HEK293 (cell line): ENCODE measurements around the gene PIM1.

Experiments used
- CTCF ChIA-PET: fragments of 350-600 bp; formaldehyde crosslinking; extraction: SDS; loops from one replicate; lab custom pipeline; 2021; ENCODE audit warnings: antibody characterized with exemption; lab: Yijun Ruan, JAX
- POLR2A ChIA-PET: fragments of 300-600 bp; formaldehyde crosslinking; extraction: SDS; loops from one replicate; lab custom pipeline; 2020; ENCODE audit warnings: antibody characterized with exemption, inconsistent platforms; lab: Yijun Ruan, JAX
- H3K27ac ChIP-seq: fragments of 200-500 bp; sonication (Bioruptor generic); 2 replicates; pipeline ENCODE4 v1.5.1; 2014; ENCODE audit warnings: low read depth, low read length, control low read depth, inconsistent platforms; ENCODE audit errors: extremely low read depth
- H3K36me3 ChIP-seq, 2 experiments: fragments of 200-500 bp in 1 of 2; sonication (Bioruptor generic) in 1 of 2; 1 replicate in 1 of 2; 2 replicates in 1 of 2; pipeline ENCODE4 v1.5.1; 2014 to 2017; ENCODE audit warnings: inconsistent platforms in 2 of 2, low read length in 2 of 2; ENCODE audit not compliant: control insufficient read depth in 2 of 2, insufficient read depth in 1 of 2
- H3K4me1 ChIP-seq: fragments of 200-500 bp; sonication (Bioruptor generic); 2 replicates; pipeline ENCODE4 v1.5.1; 2014; ENCODE audit warnings: mild to moderate bottlenecking, low read length, inconsistent platforms; ENCODE audit not compliant: control insufficient read depth, insufficient read depth
- H3K4me3 ChIP-seq: 2 replicates; pipeline ENCODE4 v1.5.1; 2011; ENCODE audit warnings: low read depth, mild to moderate bottlenecking, control low read depth, low read length, moderate library complexity
- H3K9me3 ChIP-seq: fragments of 200-500 bp; sonication (Bioruptor generic); 2 replicates; pipeline ENCODE4 v1.5.1; 2014; ENCODE audit warnings: low read depth, low read length, inconsistent platforms; ENCODE audit not compliant: control insufficient read depth, insufficient read depth
- GLIS2 ChIP-seq: fragments of 450-650 bp; formaldehyde crosslinking; IDR thresholded peaks from 2 replicates; pipeline ENCODE4 v1.5.1; 2016; ENCODE audit warnings: missing biosample characterization, missing genetic modification characterization
- HOXA7 ChIP-seq: sonication (generic); formaldehyde crosslinking; IDR thresholded peaks from 2 replicates; pipeline ENCODE4 v1.8.1; 2022; ENCODE audit warnings: missing genetic modification reagents, borderline replicate concordance
- KLF8 ChIP-seq: fragments of 450-650 bp; formaldehyde crosslinking; IDR thresholded peaks from 2 replicates; pipeline ENCODE4 v1.5.1; 2016; ENCODE audit warnings: missing biosample characterization, missing genetic modification characterization
- PRDM1 ChIP-seq: fragments of 450-650 bp; formaldehyde crosslinking; IDR thresholded peaks from 2 replicates; pipeline ENCODE4; 2016; ENCODE audit warnings: missing biosample characterization, missing genetic modification characterization
- ZBTB17 ChIP-seq: fragments of 450-650 bp; formaldehyde crosslinking; IDR thresholded peaks from 2 replicates; pipeline ENCODE4 v1.5.1; 2016; ENCODE audit warnings: missing biosample characterization, missing genetic modification characterization
- ZBTB20 ChIP-seq: fragments of 450-650 bp; formaldehyde crosslinking; IDR thresholded peaks from 2 replicates; pipeline ENCODE4 v1.5.1; 2016; ENCODE audit warnings: missing biosample characterization, missing genetic modification characterization
- ZFP3 ChIP-seq: fragments of 450-650 bp; formaldehyde crosslinking; IDR thresholded peaks from 2 replicates; pipeline ENCODE4 v1.5.1; 2016; ENCODE audit warnings: low read depth, missing biosample characterization, missing genetic modification characterization
- ZIC2 ChIP-seq: fragments of 450-650 bp; formaldehyde crosslinking; IDR thresholded peaks from 2 replicates; pipeline ENCODE4 v1.5.1; 2016; ENCODE audit warnings: missing biosample characterization, missing genetic modification characterization
- ZNF132 ChIP-seq: fragments of 450-650 bp; formaldehyde crosslinking; IDR thresholded peaks from 2 replicates; pipeline ENCODE4 v1.5.1; 2017; ENCODE audit warnings: missing biosample characterization, missing genetic modification characterization, borderline replicate concordance
- ZNF2 ChIP-seq: fragments of 450-650 bp; formaldehyde crosslinking; IDR thresholded peaks from 2 replicates; pipeline ENCODE4 v1.5.1; 2016; ENCODE audit warnings: missing biosample characterization, missing genetic modification characterization
- ZNF214 ChIP-seq: fragments of 450-650 bp; formaldehyde crosslinking; IDR thresholded peaks from 2 replicates; pipeline ENCODE4 v1.5.1; 2017; ENCODE audit warnings: missing biosample characterization, mild to moderate bottlenecking, missing genetic modification characterization, borderline replicate concordance
- ZNF266 ChIP-seq: fragments of 450-650 bp; formaldehyde crosslinking; IDR thresholded peaks from 2 replicates; pipeline ENCODE4 v1.5.1; 2016; ENCODE audit warnings: missing biosample characterization, missing genetic modification characterization, low read depth
- ZNF335 ChIP-seq: fragments of 450-650 bp; formaldehyde crosslinking; conservative IDR thresholded peaks from 2 replicates; pipeline ENCODE4 v1.5.1; 2016; ENCODE audit warnings: missing biosample characterization, missing genetic modification characterization
- ZNF354C ChIP-seq: fragments of 450-650 bp; formaldehyde crosslinking; IDR thresholded peaks from 2 replicates; pipeline ENCODE4 v1.5.1; 2016; ENCODE audit warnings: missing biosample characterization, missing genetic modification characterization, low read depth, borderline replicate concordance
- ZNF394 ChIP-seq: fragments of 450-650 bp; formaldehyde crosslinking; IDR thresholded peaks from 2 replicates; pipeline ENCODE4 v1.5.1; 2016; ENCODE audit warnings: missing biosample characterization, missing genetic modification characterization, mild to moderate bottlenecking, moderate library complexity, borderline replicate concordance
- ZNF529 ChIP-seq: fragments of 450-650 bp; formaldehyde crosslinking; IDR thresholded peaks from 2 replicates; pipeline ENCODE4 v1.5.1; 2017; ENCODE audit warnings: missing genetic modification characterization, missing biosample characterization; ENCODE audit not compliant: insufficient replicate concordance
- ZNF555 ChIP-seq: fragments of 450-650 bp; formaldehyde crosslinking; conservative IDR thresholded peaks from 2 replicates; pipeline ENCODE4 v1.5.1; 2017; ENCODE audit warnings: missing biosample characterization, mild to moderate bottlenecking, missing genetic modification characterization, inconsistent platforms
- ZNF600 ChIP-seq: fragments of 450-650 bp; formaldehyde crosslinking; IDR thresholded peaks from 2 replicates; pipeline ENCODE4 v1.5.1; 2016; ENCODE audit warnings: missing biosample characterization, missing genetic modification characterization
- ZNF629 ChIP-seq: fragments of 450-650 bp; formaldehyde crosslinking; IDR thresholded peaks from 2 replicates; pipeline ENCODE4 v1.5.1; 2017; ENCODE audit warnings: missing biosample characterization, missing genetic modification characterization
- TF ChIP-seq, protein P1 (sequence below): fragments of 450-650 bp; formaldehyde crosslinking; conservative IDR thresholded peaks from 2 replicates; pipeline ENCODE4 v1.5.1; 2016; ENCODE audit warnings: low read depth, missing biosample characterization, missing genetic modification characterization
- TF ChIP-seq, protein P2 (sequence below): fragments of 450-650 bp; formaldehyde crosslinking; IDR thresholded peaks from 2 replicates; pipeline ENCODE4 v1.5.1; 2016; ENCODE audit warnings: missing biosample characterization, missing genetic modification characterization
- TF ChIP-seq, protein P3 (sequence below): fragments of 450-650 bp; formaldehyde crosslinking; IDR thresholded peaks from 2 replicates; pipeline ENCODE4 v1.5.1; 2017; ENCODE audit warnings: missing biosample characterization, missing genetic modification characterization

The PIM1 gene

DNA sequence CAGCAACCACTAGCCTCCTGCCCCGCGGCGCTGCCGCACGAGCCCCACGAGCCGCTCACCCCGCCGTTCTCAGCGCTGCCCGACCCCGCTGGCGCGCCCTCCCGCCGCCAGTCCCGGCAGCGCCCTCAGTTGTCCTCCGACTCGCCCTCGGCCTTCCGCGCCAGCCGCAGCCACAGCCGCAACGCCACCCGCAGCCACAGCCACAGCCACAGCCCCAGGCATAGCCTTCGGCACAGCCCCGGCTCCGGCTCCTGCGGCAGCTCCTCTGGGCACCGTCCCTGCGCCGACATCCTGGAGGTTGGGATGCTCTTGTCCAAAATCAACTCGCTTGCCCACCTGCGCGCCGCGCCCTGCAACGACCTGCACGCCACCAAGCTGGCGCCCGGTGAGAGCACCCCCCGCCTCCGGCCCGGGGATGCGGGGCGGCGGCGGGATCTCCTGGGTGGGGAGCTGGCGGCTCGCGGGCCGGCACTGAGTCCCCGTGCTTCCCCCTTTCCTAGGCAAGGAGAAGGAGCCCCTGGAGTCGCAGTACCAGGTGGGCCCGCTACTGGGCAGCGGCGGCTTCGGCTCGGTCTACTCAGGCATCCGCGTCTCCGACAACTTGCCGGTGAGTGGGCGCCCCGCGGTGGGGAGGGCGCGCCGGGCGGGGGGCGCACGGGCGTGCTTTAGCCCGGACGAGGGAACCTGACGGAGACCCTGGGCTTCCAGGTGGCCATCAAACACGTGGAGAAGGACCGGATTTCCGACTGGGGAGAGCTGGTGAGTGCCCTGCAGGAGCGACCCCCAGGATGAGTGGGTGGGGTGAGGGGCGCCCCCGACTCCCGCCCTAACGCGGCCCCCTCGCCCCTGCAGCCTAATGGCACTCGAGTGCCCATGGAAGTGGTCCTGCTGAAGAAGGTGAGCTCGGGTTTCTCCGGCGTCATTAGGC lies 585 bp downstream of the PIM1 start (continued):
- TF ChIP-seq ZNF354C (tag by site-specific recombination) (no peak), ZNF600 (tag by site-specific recombination) (peak; percentile 38), ZNF214 (no peak), ZNF629 (tag by site-specific recombination) (no peak), ZFP3 (no peak), ZNF132 (tag by site-specific recombination) (no peak), ZIC2 (tag by site-specific recombination) (peak; percentile 66)

DNA sequence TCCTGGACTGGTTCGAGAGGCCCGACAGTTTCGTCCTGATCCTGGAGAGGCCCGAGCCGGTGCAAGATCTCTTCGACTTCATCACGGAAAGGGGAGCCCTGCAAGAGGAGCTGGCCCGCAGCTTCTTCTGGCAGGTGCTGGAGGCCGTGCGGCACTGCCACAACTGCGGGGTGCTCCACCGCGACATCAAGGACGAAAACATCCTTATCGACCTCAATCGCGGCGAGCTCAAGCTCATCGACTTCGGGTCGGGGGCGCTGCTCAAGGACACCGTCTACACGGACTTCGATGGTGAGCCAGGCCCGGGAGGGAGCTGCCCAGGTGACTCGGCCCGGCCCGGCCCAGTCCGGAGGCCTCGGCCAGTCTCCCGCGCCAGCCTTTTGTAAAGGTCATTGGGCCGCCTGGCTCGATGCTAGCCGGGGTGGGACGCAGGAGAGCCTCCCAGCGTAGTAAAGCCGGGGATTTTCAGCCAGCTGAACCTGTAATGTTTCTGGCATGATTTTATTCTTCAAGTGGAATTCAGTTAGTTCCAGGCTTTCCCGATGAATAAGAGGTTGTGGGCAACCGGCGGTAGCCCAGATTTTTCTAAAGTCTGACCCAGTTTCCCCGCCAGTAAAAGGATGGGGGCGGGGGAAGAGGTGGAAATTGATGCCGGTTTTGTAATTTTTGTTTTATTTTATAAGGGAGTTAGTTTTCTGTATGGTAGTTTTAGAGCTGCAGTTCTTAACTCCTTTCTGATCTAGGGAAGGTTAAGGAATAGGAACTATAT lies 1.4 kb downstream of the PIM1 start:
- no peaks in the 10 kb centered on the region for H3K9me3 ChIP-seq
- peaks cover 3% of the 10 kb centered on the region for H3K4me1 ChIP-seq
- peak overlapping the region; percentile 97 for H3K4me3 ChIP-seq
- ChIA-PET POLR2A (interaction anchor here (0.7 to 5.9 kb wide), 29 partner anchors 11 to 268 kb away, joined by 3 to 82 read pairs (median 6); partner anchors contain the start of gene MTCH1), CTCF (interaction anchor here (0.5 to 18.8 kb wide), 37 partner anchors 10 to 653 kb away, joined by 3 to 401 read pairs (median 6); partner anchors contain the start of gene C6orf89)
- TF ChIP-seq ZNF335 (tag by site-specific recombination) (peak; percentile 56; the same call in 1 of the 2 replicates), ZNF394 (tag by site-specific recombination) (peak; percentile 39; the same call in 1 of the 2 replicates), ZNF555 (tag by site-specific recombination) (no peak), ZNF600 (tag by site-specific recombination) (peak; percentile 83), ZBTB17 (tag by site-specific recombination) (peak; percentile 63), ZNF2 (no peak), HOXA7 (CRISPR knock-in tag) (no peak), PRDM1 (peak; percentile 87; the same call in 1 of the 2 replicates), ZNF529 (tag by site-specific recombination) (no peak), ZNF266 (tag by site-specific recombination) (no peak), GLIS2 (tag by site-specific recombination) (peak; percentile 3), KLF8 (tag by site-specific recombination) (no peak), ZBTB20 (tag by site-specific recombination) (peak; percentile 18; the same call in 1 of the 2 replicates)
- TF ChIP-seq, protein P1, sequence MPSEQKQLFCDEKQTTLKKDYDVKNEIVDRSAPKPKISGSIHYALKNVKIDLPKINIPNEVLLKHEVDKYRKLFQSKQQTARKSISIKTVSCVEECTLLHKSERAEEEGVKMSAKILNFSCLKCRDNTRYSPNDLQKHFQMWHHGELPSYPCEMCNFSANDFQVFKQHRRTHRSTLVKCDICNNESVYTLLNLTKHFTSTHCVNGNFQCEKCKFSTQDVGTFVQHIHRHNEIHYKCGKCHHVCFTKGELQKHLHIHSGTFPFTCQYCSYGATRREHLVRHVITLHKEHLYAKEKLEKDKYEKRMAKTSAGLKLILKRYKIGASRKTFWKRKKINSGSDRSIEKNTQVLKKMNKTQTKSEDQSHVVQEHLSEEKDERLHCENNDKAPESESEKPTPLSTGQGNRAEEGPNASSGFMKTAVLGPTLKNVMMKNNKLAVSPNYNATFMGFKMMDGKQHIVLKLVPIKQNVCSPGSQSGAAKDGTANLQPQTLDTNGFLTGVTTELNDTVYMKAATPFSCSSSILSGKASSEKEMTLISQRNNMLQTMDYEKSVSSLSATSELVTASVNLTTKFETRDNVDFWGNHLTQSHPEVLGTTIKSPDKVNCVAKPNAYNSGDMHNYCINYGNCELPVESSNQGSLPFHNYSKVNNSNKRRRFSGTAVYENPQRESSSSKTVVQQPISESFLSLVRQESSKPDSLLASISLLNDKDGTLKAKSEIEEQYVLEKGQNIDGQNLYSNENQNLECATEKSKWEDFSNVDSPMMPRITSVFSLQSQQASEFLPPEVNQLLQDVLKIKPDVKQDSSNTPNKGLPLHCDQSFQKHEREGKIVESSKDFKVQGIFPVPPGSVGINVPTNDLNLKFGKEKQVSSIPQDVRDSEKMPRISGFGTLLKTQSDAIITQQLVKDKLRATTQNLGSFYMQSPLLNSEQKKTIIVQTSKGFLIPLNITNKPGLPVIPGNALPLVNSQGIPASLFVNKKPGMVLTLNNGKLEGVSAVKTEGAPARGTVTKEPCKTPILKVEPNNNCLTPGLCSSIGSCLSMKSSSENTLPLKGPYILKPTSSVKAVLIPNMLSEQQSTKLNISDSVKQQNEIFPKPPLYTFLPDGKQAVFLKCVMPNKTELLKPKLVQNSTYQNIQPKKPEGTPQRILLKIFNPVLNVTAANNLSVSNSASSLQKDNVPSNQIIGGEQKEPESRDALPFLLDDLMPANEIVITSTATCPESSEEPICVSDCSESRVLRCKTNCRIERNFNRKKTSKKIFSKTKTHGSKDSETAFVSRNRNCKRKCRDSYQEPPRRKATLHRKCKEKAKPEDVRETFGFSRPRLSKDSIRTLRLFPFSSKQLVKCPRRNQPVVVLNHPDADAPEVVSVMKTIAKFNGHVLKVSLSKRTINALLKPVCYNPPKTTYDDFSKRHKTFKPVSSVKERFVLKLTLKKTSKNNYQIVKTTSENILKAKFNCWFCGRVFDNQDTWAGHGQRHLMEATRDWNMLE (tag by site-specific recombination) = 0 out of 2 replicates have a peak, but pooled peaks have one; percentile 17
- TF ChIP-seq, protein P2, sequence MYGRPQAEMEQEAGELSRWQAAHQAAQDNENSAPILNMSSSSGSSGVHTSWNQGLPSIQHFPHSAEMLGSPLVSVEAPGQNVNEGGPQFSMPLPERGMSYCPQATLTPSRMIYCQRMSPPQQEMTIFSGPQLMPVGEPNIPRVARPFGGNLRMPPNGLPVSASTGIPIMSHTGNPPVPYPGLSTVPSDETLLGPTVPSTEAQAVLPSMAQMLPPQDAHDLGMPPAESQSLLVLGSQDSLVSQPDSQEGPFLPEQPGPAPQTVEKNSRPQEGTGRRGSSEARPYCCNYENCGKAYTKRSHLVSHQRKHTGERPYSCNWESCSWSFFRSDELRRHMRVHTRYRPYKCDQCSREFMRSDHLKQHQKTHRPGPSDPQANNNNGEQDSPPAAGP (tag by site-specific recombination) = 0 out of 2 replicates have a peak, but pooled peaks have one; percentile 15
- TF ChIP-seq, protein P3, sequence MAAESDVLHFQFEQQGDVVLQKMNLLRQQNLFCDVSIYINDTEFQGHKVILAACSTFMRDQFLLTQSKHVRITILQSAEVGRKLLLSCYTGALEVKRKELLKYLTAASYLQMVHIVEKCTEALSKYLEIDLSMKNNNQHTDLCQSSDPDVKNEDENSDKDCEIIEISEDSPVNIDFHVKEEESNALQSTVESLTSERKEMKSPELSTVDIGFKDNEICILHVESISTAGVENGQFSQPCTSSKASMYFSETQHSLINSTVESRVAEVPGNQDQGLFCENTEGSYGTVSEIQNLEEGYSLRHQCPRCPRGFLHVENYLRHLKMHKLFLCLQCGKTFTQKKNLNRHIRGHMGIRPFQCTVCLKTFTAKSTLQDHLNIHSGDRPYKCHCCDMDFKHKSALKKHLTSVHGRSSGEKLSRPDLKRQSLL = 0 out of 2 replicates have a peak, but pooled peaks have one; percentile 23
- peaks cover 6 to 40% of the 10 kb centered on the region in 2 experiments; a peak in 1 of 3 replicates for H3K36me3 ChIP-seq
- H3K27ac ChIP-seq = peak overlapping the region; percentile 94
